ENCODE data around the gene SOBP. TPM values are rescaled to one million over a fixed set of nuclear protein-coding genes. Genes with fewer than 3 reads are reported as not detected.

Gene SOBP
- total RNA-seq, 2 experiments from 2014 or later = 0.05 to 0.17 TPM

DNA sequence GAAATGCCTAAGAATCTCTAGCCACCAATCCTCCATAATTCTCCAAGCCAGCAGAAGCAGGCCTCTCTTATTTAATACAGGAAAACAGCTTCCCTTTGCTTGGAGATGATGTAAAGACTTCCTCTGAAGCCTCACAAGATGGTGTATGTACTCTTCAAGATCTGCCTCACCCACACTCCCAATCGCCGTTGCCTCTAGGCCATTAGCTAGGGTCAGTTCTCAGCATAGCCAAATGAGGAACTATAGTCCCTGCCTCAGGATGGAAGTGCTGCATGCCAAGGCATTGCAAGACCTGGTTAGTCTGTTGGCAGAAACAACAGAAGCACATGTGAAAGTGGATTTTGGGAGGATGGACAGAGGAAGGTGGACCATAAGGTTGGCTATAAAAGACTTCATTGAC lies 195.1 kb downstream of the SOBP start:
- Histone ChIP-seq H3K36me3 (ENCODE audit: insufficient read depth, low read length) (no peaks in the 10 kb centered on the region), H3K27ac (ENCODE audit: low read depth in 1 of 2, low read length in 2 of 2) (no peak overlapping the region), H3K9me3 (ENCODE audit: control insufficient read depth in 1 of 2, insufficient read depth in 1 of 2, low read length in 2 of 2) (no peaks in the 10 kb centered on the region), H3K4me3 (ENCODE audit: low read length) (no peak overlapping the region), H3K4me1 (ENCODE audit: insufficient read depth, low read length) (no peaks in the 10 kb centered on the region), H3K27me3 (ENCODE audit: control insufficient read depth in 1 of 2, insufficient read depth in 2 of 2, low read length in 2 of 2) (no peaks in the 10 kb centered on the region)
- ChIA-PET CTCF (no interaction called here), POLR2A (interaction anchor here (1.0 kb wide), 1 partner anchor 146 kb away, joined by 3 read pairs; no protein-coding TSS in a partner anchor)
- Mint-ChIP-seq H3K4me3 (no peak overlapping the region), H3K4me1 (ENCODE audit: low read depth) (no peaks in the 10 kb centered on the region), H3K9me3 (peaks cover 4% of the 10 kb centered on the region), H3K27me3 (peaks cover 4% of the 10 kb centered on the region), H3K27ac (no peak overlapping the region), H3K36me3 (ENCODE audit: low read depth) (no peaks in the 10 kb centered on the region)
- DNase-seq (no peak), ATAC-seq (ENCODE audit: poor library complexity) (no peak)
- intact Hi-C loops (cut with DNase I, micrococcal nuclease) = no loop called here
- TF ChIP-seq CTCF (IDR thresholded peaks at IDR 0.05) = no peak

DNA sequence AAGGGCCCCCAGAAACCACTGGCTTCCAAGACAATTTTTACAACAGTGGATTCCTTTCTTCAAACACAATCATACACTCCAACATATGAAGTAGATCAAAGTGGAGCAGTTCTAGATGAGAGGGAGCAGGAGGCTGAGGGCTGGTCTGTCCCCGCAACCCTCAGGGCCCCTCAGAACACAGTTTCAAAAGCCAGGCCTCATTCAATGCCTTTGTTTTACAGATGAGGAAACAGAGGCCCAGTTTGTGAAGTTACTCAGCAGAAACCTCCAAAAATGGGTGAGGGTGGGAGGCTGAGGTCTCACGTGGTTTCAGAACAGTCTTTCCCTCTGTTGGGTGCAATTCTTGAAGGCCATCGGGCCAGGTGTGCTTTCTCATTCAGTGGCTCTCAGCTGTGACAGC lies 199.3 kb downstream of the SOBP start:
- H3K27me3 Mint-ChIP-seq = no peaks in the 10 kb centered on the region
- H3K27me3 ChIP-seq (ENCODE audit: control insufficient read depth in 1 of 2, insufficient read depth in 2 of 2, low read length in 2 of 2) = no peaks in the 10 kb centered on the region
- H3K4me1 Mint-ChIP-seq (ENCODE audit: low read depth) = no peaks in the 10 kb centered on the region
- H3K4me3 ChIP-seq (ENCODE audit: low read length) = no peak overlapping the region
- H3K27ac Mint-ChIP-seq = no peak overlapping the region
- ChIA-PET CTCF (no interaction called here), POLR2A (no interaction called here)
- no peaks in the 10 kb centered on the region for H3K9me3 Mint-ChIP-seq
- DNase-seq (no peak), ATAC-seq (ENCODE audit: poor library complexity) (no peak)
- H3K4me3 Mint-ChIP-seq = no peak overlapping the region
- H3K36me3 Mint-ChIP-seq (ENCODE audit: low read depth) = no peaks in the 10 kb centered on the region
- no peak for TF ChIP-seq CTCF (IDR thresholded peaks at IDR 0.05)
- H3K27ac ChIP-seq (ENCODE audit: low read depth in 1 of 2, low read length in 2 of 2) = no peak overlapping the region
- no peaks in the 10 kb centered on the region for H3K36me3 ChIP-seq (ENCODE audit: insufficient read depth, low read length)
- peaks cover 4% of the 10 kb centered on the region for H3K4me1 ChIP-seq (ENCODE audit: insufficient read depth, low read length)
- H3K9me3 ChIP-seq (ENCODE audit: control insufficient read depth in 1 of 2, insufficient read depth in 1 of 2, low read length in 2 of 2) = no peaks in the 10 kb centered on the region
- intact Hi-C loops (cut with DNase I, micrococcal nuclease) = no loop called here

- no peak overlapping the region for H3K27ac ChIP-seq (ENCODE audit: low read depth in 1 of 2, low read length in 2 of 2)
- H3K36me3 Mint-ChIP-seq (ENCODE audit: low read depth) = no peaks in the 10 kb centered on the region
- H3K36me3 ChIP-seq (ENCODE audit: insufficient read depth, low read length) = no peaks in the 10 kb centered on the region
- no peak overlapping the region for H3K4me3 Mint-ChIP-seq
- POLR2A ChIA-PET = interaction anchor here (0.7 kb wide), 1 partner anchor 19 kb away, joined by 3 read pairs; no protein-coding TSS in a partner anchor
- no peaks in the 10 kb centered on the region for H3K27me3 Mint-ChIP-seq
- H3K4me3 ChIP-seq (ENCODE audit: low read length) = no peak overlapping the region
- no peak for ATAC-seq (ENCODE audit: poor library complexity)
- intact Hi-C loops (cut with DNase I, micrococcal nuclease) = no loop called here
- H3K9me3 Mint-ChIP-seq = no peaks in the 10 kb centered on the region
- H3K4me1 Mint-ChIP-seq (ENCODE audit: low read depth) = no peaks in the 10 kb centered on the region
- H3K4me1 ChIP-seq (ENCODE audit: insufficient read depth, low read length) = peaks cover 4% of the 10 kb centered on the region
- H3K9me3 ChIP-seq (ENCODE audit: control insufficient read depth in 1 of 2, insufficient read depth in 1 of 2, low read length in 2 of 2) = no peaks in the 10 kb centered on the region
- DNase-seq = no peak
- CTCF ChIA-PET = no interaction called here
- TF ChIP-seq CTCF (IDR thresholded peaks at IDR 0.05) = no peak
- H3K27ac Mint-ChIP-seq = no peak overlapping the region
- no peaks in the 10 kb centered on the region for H3K27me3 ChIP-seq (ENCODE audit: control insufficient read depth in 1 of 2, insufficient read depth in 2 of 2, low read length in 2 of 2)
These were observed 200.2 kb downstream of the SOBP start for GRCh38 chr6:107689951-107690642.
